Left lung (tissue), 10 donors: ENCODE results near the gene SUMF2. TPM values are rescaled to one million over a fixed set of nuclear protein-coding genes. Genes with fewer than 3 reads are reported as not detected.
A peak's percentile ranks its signal among the peaks of the same experiment; 100 is the strongest.
"Not testable (repeated sequence)": the region's sequence is repeated elsewhere in the genome, so short reads cannot be mapped to it uniquely, and the experiment has no call there.

Experiments
- ATAC-seq: fragments of 200-7000 bp; cut with Tn5 transposase; one replicate; pipeline ENCODE4 v1.9.1; 2020; ENCODE audit warnings: moderate library complexity
- DNase-seq, 4 donors: peaks; one replicate each; pipeline ENCODE4 v3.0.0-alpha.2; 2013 to 2020
- H3K27ac ChIP-seq, 2 donors: fragments of 200-600 bp; sonication (generic) in 1 of 2; one replicate each; pipeline versions ENCODE4 v1.5.0 to v1.8.0; 2020 to 2021
- H3K27me3 ChIP-seq, 2 donors: fragments of 200-600 bp; sonication (generic) in 1 of 2; one replicate each; pipeline versions ENCODE4 v1.5.0 to v1.8.0; 2020 to 2021
- H3K36me3 ChIP-seq, 2 donors: fragments of 200-600 bp; sonication (generic) in 1 of 2; one replicate each; pipeline versions ENCODE4 v1.5.0 to v1.8.0; 2020 to 2021
- H3K4me1 ChIP-seq, 2 donors: fragments of 200-600 bp; one replicate each; pipeline ENCODE4 v1.8.0; 2021
- H3K4me3 ChIP-seq, 2 donors: fragments of 200-600 bp; sonication (generic) in 1 of 2; one replicate each; pipeline versions ENCODE4 v1.5.0 to v1.8.0; 2020 to 2021; ENCODE audit warnings: mild to moderate bottlenecking in 1 of 2
- H3K9me3 ChIP-seq, 2 donors: fragments of 200-600 bp; sonication (generic) in 1 of 2; one replicate each; pipeline versions ENCODE4 v1.5.0 to v1.8.0; 2020 to 2021
- CTCF ChIP-seq, 2 donors: fragments of 200-600 bp; sonication (generic) in 1 of 2; IDR thresholded peaks; one replicate each; pipeline versions ENCODE4 v1.5.0 to v1.8.0; 2021; ENCODE audit warnings: antibody characterized with exemption in 2 of 2
- intact Hi-C, 2 donors: fragments of 100-400 bp; cut with DNase I; formaldehyde crosslinking; loops; one replicate each; pipeline versions ENCODE4 v1.11.2 to v1.14.2; 2022
- polyA plus RNA-seq, 6 donors: library from polyadenylated mRNA; unstranded; fragments of 120-200 nt; gene quantifications; one replicate each; pipeline ENCODE4 v1.2.1, GENCODE V29; 2013; ENCODE audit not compliant: insufficient read length in 6 of 6
- total RNA-seq, 2 donors: library from RNA; stranded (reverse); fragmentation: NEBNext Ultra II Directional; extraction: Animal tissue kit (Norgen Biotek cat#: 25700); gene quantifications; one replicate each; pipeline ENCODE4 v1.2.1, GENCODE V29; 2021
- donor health status: DM: no; HTN: yes; CAD: no.
- donor health status: DM: no; HTN: no; CAD: no.

The SUMF2 gene
- total and polyA plus RNA-seq, 8 donors: 105 to 151 (median 114) TPM

GRCh38 chr7:56026538-56026937 lies 37.5 kb upstream of the SUMF2 start:
- no peaks in the 10 kb centered on the region for H3K4me1 ChIP-seq
- H3K9me3 ChIP-seq: no peaks in the 10 kb centered on the region
- no peak for TF ChIP-seq CTCF (IDR thresholded peaks at IDR 0.05)
- no peak overlapping the region for H3K27ac ChIP-seq
- no peak for ATAC-seq
- intact Hi-C loops: no loop called here
- H3K27me3 ChIP-seq: no peaks in the 10 kb centered on the region
- DNase-seq: no peak
- peaks cover 0 to 40% of the 10 kb centered on the region in 2 donors for H3K36me3 ChIP-seq
- H3K4me3 ChIP-seq: no peak overlapping the region

- no peak overlapping the region for H3K27ac ChIP-seq
- ATAC-seq (no peak), DNase-seq (no peak)
- peaks cover 0 to 12% of the 10 kb centered on the region in 2 donors for H3K4me1 ChIP-seq
- H3K9me3 ChIP-seq: no peaks in the 10 kb centered on the region
- H3K36me3 ChIP-seq: peaks cover 0 to 40% of the 10 kb centered on the region in 2 donors
- no peaks in the 10 kb centered on the region for H3K27me3 ChIP-seq
- no peak for TF ChIP-seq CTCF (IDR thresholded peaks at IDR 0.05)
- intact Hi-C loops: no loop called here
- H3K4me3 ChIP-seq: no peak overlapping the region
Observed at GRCh38 chr7:56028942-56029630, 35.0 kb upstream of the SUMF2 start.

- ATAC-seq (no peak), DNase-seq (no peak)
- Histone ChIP-seq H3K27ac (no peak overlapping the region), H3K27me3 (no peaks in the 10 kb centered on the region), H3K4me3 (no peak overlapping the region), H3K9me3 (no peaks in the 10 kb centered on the region), H3K36me3 (peaks cover 0 to 38% of the 10 kb centered on the region in 2 donors), H3K4me1 (peaks cover 0 to 18% of the 10 kb centered on the region in 2 donors)
- TF ChIP-seq CTCF (IDR thresholded peaks at IDR 0.05): no peak
- intact Hi-C loops: no loop called here
Observed at GRCh38 chr7:56030340-56030739, 33.7 kb upstream of the SUMF2 start.

- not testable (repeated sequence) for ATAC-seq
Observed at GRCh38 chr7:56031556-56031955, 32.5 kb upstream of the SUMF2 start.

GRCh38 chr7:56032578-56032977 lies 31.5 kb upstream of the SUMF2 start:
- peaks cover 0 to 28% of the 10 kb centered on the region in 2 donors for H3K36me3 ChIP-seq
- H3K27me3 ChIP-seq, H3K9me3 ChIP-seq, ATAC-seq, H3K27ac ChIP-seq, DNase-seq, H3K4me3 ChIP-seq, intact Hi-C loops: not testable (repeated sequence)
- peaks cover 0 to 18% of the 10 kb centered on the region in 2 donors for H3K4me1 ChIP-seq

More at GRCh38 chr7:56031556-56031955, 32.5 kb upstream of the SUMF2 start:
- H3K9me3 ChIP-seq, H3K27me3 ChIP-seq, H3K27ac ChIP-seq, intact Hi-C loops, H3K4me3 ChIP-seq, DNase-seq: not testable (repeated sequence)
- Histone ChIP-seq H3K4me1 (peaks cover 0 to 18% of the 10 kb centered on the region in 2 donors), H3K36me3 (peaks cover 0 to 36% of the 10 kb centered on the region in 2 donors)

GRCh38 chr7:56033671-56034432 lies 30.2 kb upstream of the SUMF2 start:
- TF ChIP-seq CTCF (IDR thresholded peaks at IDR 0.05): peak in 1 of 2 donors; percentile 32
- no peaks in the 10 kb centered on the region for H3K27me3 ChIP-seq
- peaks cover 0 to 18% of the 10 kb centered on the region in 2 donors for H3K4me1 ChIP-seq
- intact Hi-C loops: no loop called here
- H3K9me3 ChIP-seq: no peaks in the 10 kb centered on the region
- peaks cover 0 to 17% of the 10 kb centered on the region in 2 donors for H3K36me3 ChIP-seq
- DNase-seq (peak; percentile 43 to 91 (median 68)), ATAC-seq (peak; percentile 96)
- peak overlapping the region; percentile 65 to 67 for H3K4me3 ChIP-seq
- peak overlapping the region; percentile 22 to 71 for H3K27ac ChIP-seq
